ENCODE results near the gene LEMD1. TPM values are rescaled to one million over a fixed set of nuclear protein-coding genes. Genes with fewer than 3 reads are reported as not detected.
"Not testable (repeated sequence)": the region's sequence is repeated elsewhere in the genome, so short reads cannot be mapped to it uniquely, and the experiment has no call there.

Gene LEMD1
- polyA plus RNA-seq, 1 donor from 2014 or later: 67.6 TPM

GRCh38 chr1:205391386-205391785 is 30.5 kb downstream of the LEMD1 start:
- Histone ChIP-seq H3K27me3 (ENCODE audit: insufficient read depth, low read depth, low read length) (no peaks in the 10 kb centered on the region), H3K27ac (ENCODE audit: low read length) (no peak overlapping the region), H3K9me2 (ENCODE audit: insufficient read depth, low read length) (no peaks in the 10 kb centered on the region), H3K9ac (ENCODE audit: low read length) (no peak overlapping the region), H4K20me1 (ENCODE audit: insufficient read depth) (no peaks in the 10 kb centered on the region), H3K4me2 (ENCODE audit: low read length) (no peak overlapping the region), H2AFZ (ENCODE audit: low read depth, low read length) (no peak overlapping the region), H3K79me2 (replicated peaks; ENCODE audit: insufficient read depth, low read length) (no peaks in the 10 kb centered on the region), H3F3A (ENCODE audit: insufficient read depth, low read length, poor library complexity, severe bottlenecking) (no peaks in the 10 kb centered on the region), H3K4me3 (ENCODE audit: low read length) (no peak overlapping the region), H3K36me3 (ENCODE audit: insufficient read depth, low read length) (no peaks in the 10 kb centered on the region), H3K9me3 (ENCODE audit: low read length) (no peaks in the 10 kb centered on the region)
- TF ChIP-seq MXI1 (conservative IDR thresholded peaks at IDR 0.05; ENCODE audit: poor library complexity, severe bottlenecking) (no peak), EP300 (conservative IDR thresholded peaks at IDR 0.05; ENCODE audit: poor library complexity, severe bottlenecking) (no peak), EZH2 (IDR thresholded peaks at IDR 0.05; ENCODE audit: borderline replicate concordance, insufficient read depth, low read length, poor library complexity, severe bottlenecking) (no peak), POLR2AphosphoS5 (IDR thresholded peaks at IDR 0.05) (no peak), RAD21 (conservative IDR thresholded peaks at IDR 0.05) (no peak)
- TF ChIP-seq, protein P1, sequence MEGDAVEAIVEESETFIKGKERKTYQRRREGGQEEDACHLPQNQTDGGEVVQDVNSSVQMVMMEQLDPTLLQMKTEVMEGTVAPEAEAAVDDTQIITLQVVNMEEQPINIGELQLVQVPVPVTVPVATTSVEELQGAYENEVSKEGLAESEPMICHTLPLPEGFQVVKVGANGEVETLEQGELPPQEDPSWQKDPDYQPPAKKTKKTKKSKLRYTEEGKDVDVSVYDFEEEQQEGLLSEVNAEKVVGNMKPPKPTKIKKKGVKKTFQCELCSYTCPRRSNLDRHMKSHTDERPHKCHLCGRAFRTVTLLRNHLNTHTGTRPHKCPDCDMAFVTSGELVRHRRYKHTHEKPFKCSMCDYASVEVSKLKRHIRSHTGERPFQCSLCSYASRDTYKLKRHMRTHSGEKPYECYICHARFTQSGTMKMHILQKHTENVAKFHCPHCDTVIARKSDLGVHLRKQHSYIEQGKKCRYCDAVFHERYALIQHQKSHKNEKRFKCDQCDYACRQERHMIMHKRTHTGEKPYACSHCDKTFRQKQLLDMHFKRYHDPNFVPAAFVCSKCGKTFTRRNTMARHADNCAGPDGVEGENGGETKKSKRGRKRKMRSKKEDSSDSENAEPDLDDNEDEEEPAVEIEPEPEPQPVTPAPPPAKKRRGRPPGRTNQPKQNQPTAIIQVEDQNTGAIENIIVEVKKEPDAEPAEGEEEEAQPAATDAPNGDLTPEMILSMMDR (IDR thresholded peaks at IDR 0.05; ENCODE audit: poor library complexity, severe bottlenecking): no peak

GRCh38 chr1:205387845-205388244 is 34.0 kb downstream of the LEMD1 start:
- Histone ChIP-seq H3K4me3 (ENCODE audit: low read length) (no peak overlapping the region), H4K20me1 (ENCODE audit: insufficient read depth) (no peaks in the 10 kb centered on the region), H3K9me3 (ENCODE audit: low read length) (no peaks in the 10 kb centered on the region), H3K27me3 (ENCODE audit: insufficient read depth, low read depth, low read length) (no peaks in the 10 kb centered on the region), H3F3A (ENCODE audit: insufficient read depth, low read length, poor library complexity, severe bottlenecking) (no peaks in the 10 kb centered on the region), H3K36me3 (ENCODE audit: insufficient read depth, low read length) (no peaks in the 10 kb centered on the region), H3K4me2 (ENCODE audit: low read length) (no peak overlapping the region), H3K9me2 (ENCODE audit: insufficient read depth, low read length) (no peaks in the 10 kb centered on the region), H3K79me2 (replicated peaks; ENCODE audit: insufficient read depth, low read length) (no peaks in the 10 kb centered on the region), H3K27ac (ENCODE audit: low read length) (no peak overlapping the region), H3K9ac (ENCODE audit: low read length) (no peak overlapping the region), H2AFZ (ENCODE audit: low read depth, low read length) (no peak overlapping the region)
- TF ChIP-seq MXI1 (conservative IDR thresholded peaks at IDR 0.05; ENCODE audit: poor library complexity, severe bottlenecking) (no peak), REST (IDR thresholded peaks at IDR 0.05; ENCODE audit: borderline replicate concordance) (no peak), EP300 (conservative IDR thresholded peaks at IDR 0.05; ENCODE audit: poor library complexity, severe bottlenecking) (no peak), EZH2 (IDR thresholded peaks at IDR 0.05; ENCODE audit: borderline replicate concordance, insufficient read depth, low read length, poor library complexity, severe bottlenecking) (no peak), TAF1 (IDR thresholded peaks at IDR 0.05; ENCODE audit: low read depth) (no peak), RAD21 (conservative IDR thresholded peaks at IDR 0.05) (no peak)
- TF ChIP-seq, protein P1 (IDR thresholded peaks at IDR 0.05; ENCODE audit: poor library complexity, severe bottlenecking): no peak

GRCh38 chr1:205382990-205383389 is 38.9 kb downstream of the LEMD1 start:
- not testable (repeated sequence) for H3K36me3 ChIP-seq (ENCODE audit: insufficient read depth, low read length); H3F3A ChIP-seq (ENCODE audit: insufficient read depth, low read length, poor library complexity, severe bottlenecking); H3K27ac ChIP-seq (ENCODE audit: low read length); H3K4me3 ChIP-seq (ENCODE audit: low read length); H3K4me2 ChIP-seq (ENCODE audit: low read length); H3K27me3 ChIP-seq (ENCODE audit: insufficient read depth, low read depth, low read length); H3K9me2 ChIP-seq (ENCODE audit: insufficient read depth, low read length); H3K9me3 ChIP-seq (ENCODE audit: low read length); H2AFZ ChIP-seq (ENCODE audit: low read depth, low read length); H3K9ac ChIP-seq (ENCODE audit: low read length); H4K20me1 ChIP-seq (ENCODE audit: insufficient read depth); H3K79me2 ChIP-seq (replicated peaks; ENCODE audit: insufficient read depth, low read length)
